HFF-Myc (cell line): ENCODE results near the gene FMNL3.

ENCODE experiments used
- DNase-seq: peaks from one replicate; pipeline ENCODE4 v3.0.0-alpha.2; 2011; ENCODE audit warnings: low read depth; ENCODE audit errors: extremely low read depth
- H3K4me3 ChIP-seq: replicated peaks from 2 replicates; pipeline ENCODE4 v1.5.1; 2011; ENCODE audit warnings: low read depth, mild to moderate bottlenecking, control low read depth, low read length
- CTCF ChIP-seq: IDR thresholded peaks from 2 replicates; pipeline ENCODE4 v1.5.1; 2012; ENCODE audit warnings: mild to moderate bottlenecking, low read depth, low read length, control low read depth; ENCODE audit errors: missing control alignments

FMNL3 gene

GRCh38 chr12:49659753-49660152, 47.5 kb downstream of the FMNL3 start:
- H3K4me3 ChIP-seq: no peak overlapping the region
- no peak for TF ChIP-seq CTCF
- DNase-seq: no peak

GRCh38 chr12:49658276-49658675, 48.9 kb downstream of the FMNL3 start:
- no peak for TF ChIP-seq CTCF
- no peak for DNase-seq
- no peak overlapping the region for H3K4me3 ChIP-seq

- TF ChIP-seq CTCF: no peak
- DNase-seq: no peak
- H3K4me3 ChIP-seq: no peak overlapping the region
Observed at GRCh38 chr12:49655595-49656236, 51.5 kb downstream of the FMNL3 start.

GRCh38 chr12:49654715-49655114, 52.5 kb downstream of the FMNL3 start:
- no peak for TF ChIP-seq CTCF
- no peak overlapping the region for H3K4me3 ChIP-seq
- DNase-seq: no peak

GRCh38 chr12:49652921-49653520, 54.2 kb downstream of the FMNL3 start:
- H3K4me3 ChIP-seq: no peak overlapping the region
- DNase-seq: no peak
- TF ChIP-seq CTCF: no peak

GRCh38 chr12:49651855-49652254, 55.4 kb downstream of the FMNL3 start:
- no peak overlapping the region for H3K4me3 ChIP-seq
- no peak for TF ChIP-seq CTCF
- DNase-seq: no peak
